HG02623 (cell line): ENCODE data around the gene SYTL1.

Source experiments
- ATAC-seq: cut with Tn5 transposase; IDR thresholded peaks from one replicate; pipeline ENCODE4 v1.9.1; 2021; ENCODE audit warnings: moderate library complexity; ENCODE audit not compliant: unreplicated experiment

SYTL1 gene

DNA sequence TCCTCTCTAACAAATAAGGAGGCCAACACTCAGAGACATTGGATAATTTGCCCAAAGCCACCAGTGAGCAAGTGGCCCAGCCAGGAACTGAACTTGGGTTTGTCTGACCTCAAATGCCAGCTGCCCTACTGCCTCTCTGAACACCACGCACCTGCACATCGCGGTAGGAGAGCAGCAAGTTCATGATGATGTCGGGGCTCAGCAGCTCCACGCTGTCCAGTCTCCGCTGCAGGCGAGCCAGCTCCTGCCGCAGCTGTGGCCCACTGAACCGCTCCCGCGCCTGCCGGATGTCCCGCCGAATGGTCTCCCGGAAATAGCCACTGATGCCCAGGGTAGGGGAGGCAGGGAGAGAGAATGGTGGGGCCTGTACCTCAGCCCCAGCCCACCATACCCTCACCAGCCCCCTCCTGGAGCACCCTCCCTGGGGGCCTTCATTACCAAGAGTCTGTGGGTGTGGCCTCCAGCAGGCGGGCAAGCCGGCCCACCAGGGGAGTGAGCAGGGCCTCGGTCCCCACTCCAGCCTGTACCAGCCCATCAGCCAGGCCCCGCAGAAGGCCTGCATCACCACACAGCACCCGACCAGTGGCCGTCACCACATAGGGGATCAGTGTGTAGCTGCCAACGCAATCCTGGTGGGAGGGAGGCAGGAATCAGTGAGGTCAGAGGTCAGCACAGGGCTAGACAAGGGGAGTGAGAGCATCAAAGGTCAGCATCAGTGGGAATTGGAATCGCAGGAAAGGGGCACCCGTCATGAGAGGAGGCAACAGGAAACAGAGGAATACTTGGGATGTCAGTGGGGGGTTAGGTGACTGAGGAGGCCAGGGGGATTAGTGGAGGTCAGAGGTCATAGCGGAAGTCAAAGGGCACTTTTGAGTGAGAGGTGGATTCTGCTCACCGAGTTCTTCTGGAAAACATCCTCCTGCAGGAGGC lies 22.2 kb downstream of the SYTL1 start:
- ATAC-seq: no peak

DNA sequence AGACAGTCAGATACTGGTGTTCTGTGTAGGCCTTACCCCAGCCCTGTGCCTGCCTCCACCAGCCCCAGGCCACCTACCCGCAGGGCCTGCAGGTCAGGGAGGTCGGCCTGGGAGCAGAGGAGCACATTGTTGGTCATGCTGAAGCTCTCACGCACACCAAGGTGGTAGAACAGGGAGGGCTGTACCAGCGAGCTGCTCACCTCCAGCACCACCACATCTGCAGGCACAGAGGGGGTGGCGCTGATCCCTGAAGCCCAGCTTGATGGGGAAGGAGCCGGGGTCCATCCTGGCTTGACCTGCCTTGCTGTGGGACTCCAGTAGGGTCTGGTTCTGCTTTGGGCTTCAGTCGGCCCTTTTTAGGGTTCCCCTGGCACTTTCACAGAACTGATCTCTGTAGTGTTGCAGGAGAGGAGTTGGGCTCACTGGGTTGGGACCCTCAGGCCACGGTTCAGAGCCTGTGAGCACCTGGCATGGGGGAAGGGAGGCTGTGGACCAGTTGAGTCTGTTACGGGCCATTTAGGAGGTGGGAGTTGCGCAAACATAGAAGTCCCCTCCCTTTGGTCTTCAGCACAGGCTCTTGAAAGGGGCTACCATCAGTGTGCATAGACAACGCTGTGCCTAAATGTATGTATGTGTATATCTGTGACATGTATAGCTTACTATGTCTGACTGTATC lies 23.0 kb downstream of the SYTL1 start:
- no peak for ATAC-seq

DNA sequence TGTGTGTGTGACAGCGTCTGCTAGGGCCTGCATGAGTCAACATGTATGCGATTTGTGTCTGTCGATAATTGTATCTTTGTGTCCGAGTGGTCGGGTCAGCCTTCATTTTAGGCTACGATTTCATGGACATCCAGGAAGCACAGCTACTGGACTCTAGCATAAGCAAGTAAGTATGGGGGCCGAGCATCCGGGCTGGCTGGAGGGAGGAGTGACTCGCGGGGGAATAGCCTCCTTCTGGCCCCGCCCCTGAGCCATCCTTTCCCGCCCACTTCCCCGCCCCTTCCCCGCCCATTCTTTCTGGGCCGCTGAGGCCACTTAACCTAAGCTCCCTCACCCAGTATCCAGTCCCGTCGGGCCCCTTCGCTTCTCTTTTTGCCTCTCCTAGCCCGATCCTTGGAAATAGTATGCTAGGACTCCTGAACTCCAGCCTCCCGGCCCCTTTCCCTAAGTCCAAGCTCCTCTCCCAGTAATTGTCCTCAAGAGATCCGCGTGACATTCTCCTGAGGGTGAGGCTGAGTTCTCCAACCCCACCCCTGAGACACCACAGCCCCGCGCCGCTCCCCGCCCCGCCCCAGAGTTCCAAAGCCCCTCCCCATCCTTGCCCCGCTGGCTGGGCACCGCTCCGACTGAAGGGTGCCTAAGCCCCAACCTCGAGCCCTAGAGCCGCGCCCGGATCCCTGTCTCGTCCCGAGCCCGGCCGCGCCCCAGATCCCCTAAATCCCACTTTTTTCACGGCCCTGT lies 23.7 kb downstream of the SYTL1 start:
- no peak for ATAC-seq

DNA sequence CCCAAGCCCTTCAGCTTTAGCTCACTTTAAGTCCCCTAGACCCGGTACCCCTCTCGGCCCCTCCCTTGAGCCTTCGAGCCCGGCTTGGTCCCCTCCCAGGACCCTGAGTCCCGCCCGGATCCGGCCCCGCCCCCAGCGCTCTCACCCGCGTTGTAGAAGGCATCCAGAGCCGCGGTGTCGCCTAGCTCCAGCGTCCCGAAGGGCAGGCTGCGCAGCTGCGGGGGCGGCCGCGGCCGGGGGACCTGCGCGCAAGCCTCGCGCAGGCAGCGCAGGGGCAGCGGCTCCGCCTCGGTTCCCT lies 24.2 kb downstream of the SYTL1 start:
- no peak for ATAC-seq

DNA sequence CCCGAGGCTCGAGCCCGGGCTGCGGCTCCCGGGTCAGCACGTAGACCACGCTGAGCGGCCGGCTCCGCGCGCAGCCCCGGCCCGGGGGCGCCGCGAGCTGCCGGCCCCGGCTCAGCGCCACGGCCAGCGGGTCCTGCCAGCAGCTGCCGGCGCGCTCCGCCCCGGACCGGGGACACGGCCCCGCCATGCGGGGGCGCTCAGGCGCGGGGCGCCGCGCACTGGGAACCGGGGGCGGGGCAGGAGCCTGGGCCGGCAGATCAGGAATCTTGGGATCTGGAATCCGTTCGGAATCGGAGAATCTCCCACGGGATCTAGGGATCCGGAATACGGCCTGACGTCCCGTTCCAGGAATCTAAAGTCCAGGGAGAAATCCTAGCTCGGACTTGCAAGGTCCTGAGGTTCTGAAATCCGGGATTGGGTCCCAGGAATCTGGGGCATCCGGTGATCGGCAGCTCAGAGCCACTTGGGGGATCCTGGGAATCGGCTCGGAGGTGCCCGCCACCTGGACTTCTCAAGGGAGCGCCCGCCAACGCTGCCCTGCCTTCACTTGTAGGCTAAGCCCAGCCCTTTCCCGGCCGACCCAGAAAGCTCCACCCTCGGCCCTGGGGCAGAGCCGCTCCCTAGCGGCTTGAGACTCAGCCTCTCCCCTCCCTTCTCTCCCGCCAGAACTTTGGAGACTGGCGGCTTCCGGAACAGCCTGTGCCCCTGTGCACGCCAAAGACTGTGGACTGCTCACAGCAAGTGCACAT lies 24.8 kb downstream of the SYTL1 start, which contains the start of gene MAP3K6:
MAP3K6 (minus strand) TSS at position 551 of the 749 bp plus-strand sequence; CDS start at position 187, 364 bp downstream.
- no peak for ATAC-seq

DNA sequence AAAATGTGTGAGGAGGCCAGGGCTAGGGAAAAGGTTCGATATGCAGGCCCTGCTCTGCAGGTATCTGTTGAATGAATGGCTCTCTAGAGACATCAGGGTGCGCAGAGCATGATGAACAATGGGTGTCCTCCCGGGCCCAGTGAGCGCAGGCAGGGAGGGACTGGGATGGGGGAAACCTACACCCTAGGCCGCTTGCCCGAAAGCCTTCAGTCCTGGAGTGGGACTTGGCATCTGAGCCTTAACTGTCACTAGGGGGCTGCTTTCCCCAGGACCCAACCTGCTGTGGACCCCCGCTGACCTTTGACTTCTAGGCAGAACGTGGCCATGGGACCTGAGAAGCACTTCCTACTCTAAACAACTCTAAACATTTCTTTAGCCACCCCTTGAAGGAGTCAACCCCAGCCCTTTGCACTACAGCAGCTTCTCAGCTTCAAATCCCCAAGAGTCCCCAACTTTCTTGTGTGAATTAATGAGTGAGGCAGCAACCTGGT lies 25.4 kb downstream of the SYTL1 start:
- no peak for ATAC-seq

DNA sequence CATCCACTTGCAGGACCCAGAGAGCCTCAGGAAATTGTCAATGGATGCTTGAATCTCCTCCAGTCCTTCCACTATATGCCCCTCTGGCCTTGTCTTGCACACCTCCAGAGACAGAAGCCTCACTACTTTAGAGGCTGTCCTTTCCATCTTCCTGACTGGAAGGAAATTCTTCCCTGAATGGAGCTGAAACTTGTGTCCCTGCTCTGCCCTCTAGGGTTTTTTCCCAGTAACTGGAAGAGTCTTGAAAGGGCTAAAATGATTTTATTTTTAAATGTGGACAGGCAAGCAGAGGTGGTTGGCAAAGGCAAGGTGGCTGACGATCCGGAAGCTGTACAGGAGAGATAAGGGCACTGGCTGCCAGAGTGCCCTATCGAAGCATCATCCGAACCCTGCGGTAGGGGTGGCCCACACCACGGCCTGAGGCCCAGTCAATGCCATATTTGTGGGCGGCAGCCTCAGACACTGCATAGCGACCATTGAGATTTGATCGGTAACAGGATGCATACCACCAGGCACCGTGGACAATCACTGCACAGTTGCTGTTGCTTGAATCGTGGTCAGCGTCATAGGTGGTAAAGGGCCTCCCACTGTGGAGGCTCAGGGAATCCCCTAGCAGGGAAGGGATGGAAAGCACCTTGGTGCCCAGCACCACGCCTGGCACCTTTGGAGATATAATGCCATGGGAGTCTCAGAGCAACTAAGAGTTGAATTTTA lies 27.2 kb downstream of the SYTL1 start:
- no peak for ATAC-seq

DNA sequence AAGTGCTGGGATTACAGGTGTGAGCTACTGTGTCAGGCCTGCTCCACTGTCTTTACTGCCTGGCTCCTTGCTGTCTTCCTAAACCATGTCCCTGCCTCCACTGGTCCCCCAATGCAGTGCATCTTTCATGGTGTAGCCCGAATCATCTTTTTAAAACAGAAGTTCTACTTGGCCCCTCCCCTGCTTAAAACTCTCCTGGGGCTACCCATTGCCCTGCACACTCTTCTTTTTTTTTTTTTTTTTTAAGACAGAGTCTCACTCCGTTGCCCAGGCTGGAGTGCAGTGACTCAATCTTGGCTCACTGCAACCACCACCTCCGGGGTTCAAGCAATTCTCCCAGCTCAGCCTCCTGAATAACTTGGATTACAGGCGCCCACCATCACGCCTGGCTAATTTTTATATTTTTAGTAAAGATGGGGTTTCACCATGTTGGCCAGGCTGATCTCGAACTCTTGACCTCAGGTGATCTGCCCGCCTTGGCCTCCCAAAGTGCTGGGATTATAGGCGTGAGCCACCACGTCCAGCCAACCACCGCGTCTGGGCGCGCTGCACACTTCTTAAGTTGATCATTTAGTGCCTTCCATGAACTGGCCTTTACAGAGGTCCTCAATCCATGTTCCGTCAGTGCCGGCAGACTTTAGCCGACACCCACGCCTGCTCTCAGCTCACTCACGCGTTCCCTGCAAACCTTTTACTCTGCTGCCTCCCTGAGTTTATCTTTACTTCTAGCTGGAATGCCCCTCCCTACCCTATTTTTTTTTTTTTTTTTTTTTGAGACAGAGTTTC lies 30.4 kb downstream of the SYTL1 start:
- ATAC-seq: no peak

DNA sequence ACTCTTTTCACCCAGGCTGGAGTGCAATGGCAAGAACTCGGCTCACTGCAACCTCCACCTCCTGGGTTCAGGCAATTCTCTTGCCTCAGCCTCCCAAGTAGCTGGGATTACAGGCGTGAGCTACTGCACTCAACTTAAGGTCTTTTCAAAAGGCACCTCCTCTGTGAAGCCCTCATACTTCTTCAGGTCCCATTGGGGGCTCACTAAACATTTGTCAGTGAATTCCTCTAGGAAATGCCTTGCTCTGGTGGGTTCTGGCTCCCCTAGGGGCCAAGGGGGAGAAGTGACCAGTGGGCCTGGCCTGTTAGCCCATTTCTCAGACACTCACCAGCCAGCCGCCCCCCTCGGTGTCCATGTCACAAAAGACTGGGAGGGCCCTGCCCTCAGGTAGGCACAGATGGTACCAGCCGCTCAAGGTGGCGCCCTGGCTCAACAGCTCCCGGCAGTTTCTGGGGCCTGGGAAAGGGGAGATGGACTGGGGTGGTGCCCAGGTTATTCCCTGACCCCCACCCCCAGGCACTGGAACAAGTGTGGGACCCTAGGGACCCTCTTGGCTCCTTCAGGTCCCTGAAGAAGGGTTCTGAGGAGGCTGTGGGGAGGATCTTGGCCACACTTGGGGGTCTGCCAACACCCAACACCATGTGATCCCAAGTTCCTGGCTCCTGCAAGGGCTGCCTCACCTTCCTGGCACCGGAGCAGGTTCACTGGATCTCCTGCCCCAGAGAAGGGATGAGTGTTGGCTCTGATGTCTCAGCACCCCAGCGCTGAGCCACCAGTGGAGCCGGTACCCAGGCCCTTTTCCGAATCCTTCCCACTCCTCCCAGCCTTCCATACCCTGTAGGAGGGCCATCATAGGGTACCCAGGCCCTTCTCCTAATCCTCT lies 31.2 kb downstream of the SYTL1 start:
- no peak for ATAC-seq

DNA sequence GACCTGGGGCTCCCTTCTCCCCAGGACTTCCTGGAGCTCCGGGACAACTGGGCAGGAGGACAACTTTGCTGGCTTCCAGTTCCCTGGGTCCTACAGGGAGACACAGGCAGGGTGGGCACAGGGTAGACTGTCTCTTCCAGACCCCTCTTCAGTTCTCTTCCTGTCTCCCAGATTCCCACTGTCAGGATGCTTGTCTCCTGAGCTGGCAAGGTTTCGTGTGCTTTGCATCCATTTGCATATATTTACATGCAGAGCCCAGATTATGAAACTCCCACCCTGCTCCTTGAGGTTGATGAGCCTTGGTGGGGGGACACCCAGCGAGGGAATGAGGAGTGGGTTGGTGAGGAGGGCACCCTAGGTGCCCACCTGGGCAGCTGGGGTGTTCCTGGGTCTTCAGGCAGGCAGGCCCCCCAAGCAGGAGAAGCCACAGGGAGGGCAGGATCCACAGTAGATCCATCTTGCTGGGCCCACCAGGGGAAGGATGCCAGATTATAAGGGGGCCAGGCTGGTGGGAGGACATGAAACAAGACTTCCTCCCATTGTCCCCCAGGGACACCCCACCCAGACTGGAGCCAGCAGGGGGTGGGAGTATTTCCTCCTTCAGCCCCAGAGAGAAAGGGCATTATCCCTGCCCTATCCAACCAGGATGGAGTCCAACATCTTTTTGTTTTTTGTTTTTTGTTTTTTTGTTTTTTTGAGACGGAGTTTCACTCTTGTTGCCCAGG lies 32.7 kb downstream of the SYTL1 start, which contains the start of gene FCN3:
FCN3 (minus strand) TSS at position 463 of the 725 bp plus-strand sequence; CDS start at position 457, 6 bp downstream.
- ATAC-seq: no peak

DNA sequence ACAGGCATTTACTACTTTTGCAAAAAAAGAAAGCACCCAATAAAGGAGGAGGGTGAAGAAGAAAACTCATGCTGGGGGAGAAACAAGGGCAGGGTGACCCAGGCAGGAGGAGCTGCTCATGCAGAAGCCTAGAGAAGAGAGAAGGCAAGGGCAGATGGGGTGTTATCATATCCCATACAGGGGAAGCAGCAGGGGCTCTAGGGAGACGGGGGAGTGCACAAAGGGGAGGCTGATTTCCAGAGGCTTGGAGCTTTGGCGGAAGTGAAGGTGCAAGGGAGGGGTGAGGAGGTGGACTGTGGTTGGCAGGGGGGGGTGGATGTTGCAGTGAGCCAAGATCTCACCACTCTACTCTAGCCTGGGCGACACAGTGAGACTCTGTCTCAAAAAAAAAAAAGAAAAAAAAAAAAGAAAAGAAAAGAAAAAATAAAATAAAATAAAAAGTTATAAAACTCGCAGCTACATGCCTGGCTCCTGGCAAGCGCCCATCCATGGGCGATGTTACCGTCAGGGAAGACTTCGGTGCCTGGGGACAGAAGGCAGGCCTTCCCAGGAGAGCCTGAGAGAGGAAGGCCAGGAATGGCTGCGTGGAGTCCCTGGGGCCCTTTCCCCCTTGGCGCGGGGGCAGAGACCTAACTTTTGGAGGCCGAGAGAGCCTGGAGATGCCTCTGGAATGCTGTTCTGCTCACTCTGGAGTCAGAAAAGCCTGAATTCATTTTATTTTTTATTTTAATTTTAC lies 36.1 kb downstream of the SYTL1 start:
- no peak for ATAC-seq

DNA sequence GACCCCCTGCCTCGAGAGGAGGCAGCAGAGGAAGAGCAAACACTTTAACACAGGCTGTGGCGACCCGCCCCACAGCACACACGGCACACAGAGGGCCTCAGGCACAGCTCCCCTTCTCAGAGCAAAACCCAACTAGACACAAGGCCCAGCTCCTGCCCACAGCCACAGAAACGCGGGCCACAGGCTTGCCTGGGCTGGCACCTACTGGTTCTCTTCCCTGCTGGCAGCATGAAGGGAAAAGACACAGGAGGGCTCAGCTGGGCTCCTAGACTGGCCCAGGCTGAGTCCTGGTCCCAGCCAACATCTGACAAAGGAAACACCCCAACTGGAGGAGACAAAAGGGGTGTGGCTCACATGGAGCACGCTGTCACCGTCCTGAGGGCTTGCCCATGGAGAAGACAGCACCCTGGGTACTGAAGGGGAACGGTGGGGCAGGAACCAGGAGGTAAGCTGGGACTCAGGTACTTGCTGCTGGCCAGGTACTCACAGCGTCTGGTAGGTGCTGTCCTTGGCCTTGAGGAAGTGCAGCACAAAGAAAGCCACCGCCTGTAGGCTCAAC lies 37.8 kb downstream of the SYTL1 start:
- ATAC-seq: no peak

DNA sequence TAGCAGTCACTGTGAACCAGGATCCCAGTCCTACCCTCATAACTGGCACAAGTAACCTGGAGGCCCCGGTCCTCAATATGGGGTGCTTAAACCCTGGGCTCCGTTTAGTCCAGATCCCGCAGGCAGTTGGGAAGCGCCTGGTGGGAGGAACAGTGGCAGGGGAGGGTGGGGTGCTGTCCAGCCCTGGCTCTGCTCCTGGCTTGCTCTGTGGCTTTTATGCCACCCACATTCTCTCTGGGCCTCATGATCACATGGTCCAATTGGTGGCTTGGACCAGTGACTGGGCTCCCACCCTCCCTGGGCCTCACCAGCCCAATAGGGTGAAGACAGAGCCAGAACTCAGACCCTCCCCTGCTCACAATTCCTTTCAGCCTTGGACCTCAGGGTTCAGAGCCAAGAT lies 38.4 kb downstream of the SYTL1 start:
- ATAC-seq: no peak

DNA sequence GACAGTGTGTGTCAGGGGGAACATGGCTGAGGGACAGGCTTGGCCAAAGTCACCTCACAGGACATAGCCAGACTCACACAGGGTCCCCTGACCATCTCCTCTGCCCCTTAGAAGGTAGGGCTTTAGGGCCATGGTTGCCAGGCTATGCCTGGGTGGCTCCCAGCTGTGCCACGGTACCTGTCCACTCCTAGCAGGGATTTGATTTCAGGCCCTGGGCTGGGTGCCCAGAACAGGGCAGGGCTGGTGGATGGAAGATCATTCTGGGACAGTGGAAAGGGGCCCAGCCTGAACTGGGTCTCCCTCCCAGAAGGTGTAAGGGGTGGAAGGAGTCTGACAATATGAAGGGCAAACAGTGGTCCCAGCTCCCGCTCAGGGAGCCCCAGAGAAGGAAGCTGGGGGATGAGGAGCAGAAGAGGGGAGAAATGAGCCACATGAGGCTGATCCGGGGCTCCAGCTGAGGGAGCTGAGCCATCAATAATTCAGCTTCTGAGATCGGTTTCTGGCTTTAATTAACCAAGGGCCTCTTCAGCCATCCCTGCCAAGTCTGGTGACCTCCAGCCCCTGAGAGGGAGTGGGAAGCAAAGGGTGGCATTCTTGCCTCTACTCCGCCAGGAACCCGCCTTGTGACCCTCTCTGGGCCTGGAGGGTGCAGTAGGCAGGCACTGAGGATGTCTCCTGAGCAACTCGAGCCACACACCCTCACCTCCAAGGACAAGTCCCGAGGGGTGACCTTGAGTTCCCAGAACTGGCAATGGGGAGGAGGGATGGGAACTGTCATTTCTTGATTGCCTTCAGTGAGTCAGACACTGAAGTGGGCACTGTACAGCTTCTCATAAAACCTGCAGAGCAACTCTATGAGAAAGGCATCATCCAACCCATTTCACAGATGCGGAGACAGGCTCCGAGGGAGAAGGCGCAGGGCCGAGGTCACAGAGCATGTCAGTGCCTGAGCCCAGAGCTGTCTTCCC lies 39.2 kb downstream of the SYTL1 start:
- no peak for ATAC-seq

DNA sequence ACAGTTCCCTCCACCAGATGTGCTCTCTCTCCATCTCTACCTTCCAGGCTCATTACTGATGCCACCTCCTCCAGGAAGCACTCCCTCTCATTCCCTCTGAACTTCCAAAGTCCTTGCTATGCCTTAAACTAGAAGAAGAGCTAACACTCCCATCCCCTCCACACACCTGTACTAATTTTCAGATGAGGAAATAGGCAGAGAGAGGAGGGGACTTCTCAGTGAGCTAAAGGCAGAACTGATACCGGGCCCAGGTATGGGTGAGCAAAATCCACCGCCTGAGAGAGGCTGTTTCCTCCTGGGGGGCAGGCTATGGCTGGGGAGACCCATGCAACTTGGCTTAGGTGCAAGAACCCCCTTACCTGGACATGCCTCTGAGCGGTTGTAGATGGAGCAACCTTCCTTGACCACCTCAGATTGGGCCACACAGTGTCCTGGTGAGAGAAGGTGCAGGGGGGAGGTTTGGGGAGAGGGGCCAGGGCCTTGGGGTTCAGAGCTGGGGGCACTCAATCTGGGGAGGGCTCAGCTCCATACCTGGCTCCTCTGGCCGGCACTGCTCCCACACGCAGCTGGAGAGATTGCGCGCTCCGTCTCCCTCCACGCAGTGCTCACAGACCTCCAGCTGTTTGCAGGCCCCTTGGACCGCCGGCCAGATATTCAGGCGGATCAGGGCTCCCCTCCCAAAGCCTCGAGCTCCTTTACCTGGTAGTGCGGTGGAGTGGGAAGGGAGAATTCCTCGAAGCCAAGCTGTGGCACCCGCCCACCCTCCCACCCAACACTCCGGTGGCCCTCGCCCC lies 40.3 kb downstream of the SYTL1 start:
- no peak for ATAC-seq
